GM23338 (cell line): Measurements from ENCODE around the gene RMDN3.

Experiments
- CTCF ChIP-seq, 2 experiments: fragments of 200-600 bp in 1 of 2; sonication (generic) in 1 of 2; conservative IDR thresholded peaks; 2 replicates each; pipeline versions ENCODE4 v1.5.1 to v1.6.1; 2016 to 2017; ENCODE audit warnings: antibody characterized with exemption in 2 of 2, low read depth in 2 of 2, mild to moderate bottlenecking in 2 of 2, moderate library complexity in 1 of 2
- EZH2phosphoT487 ChIP-seq: fragments of 200-600 bp; sonication (generic); IDR thresholded peaks from one replicate; pipeline ENCODE4 v1.8.1; 2018; ENCODE audit warnings: antibody characterized with exemption; ENCODE audit not compliant: unreplicated experiment

- TF ChIP-seq CTCF (conservative IDR thresholded peaks at IDR 0.05; ENCODE audit: low read depth in 2 of 2) (no peak), EZH2phosphoT487 (no peak)
These were observed 13.6 kb upstream of the RMDN3 start for GRCh38 chr15:40768521-40769273.
